ENCODE results near the gene GTPBP10.

GTPBP10 gene

GRCh38 chr7:90312745-90313144 is 33.8 kb upstream of the GTPBP10 start:
- DNase-seq = no peak
- H3K27me3 ChIP-seq (ENCODE audit: insufficient read depth, low read depth, severe bottlenecking) = no peaks in the 10 kb centered on the region
- H3K4me3 ChIP-seq (ENCODE audit: low read depth, low read length) = no peak overlapping the region
- no peak overlapping the region for H3K27ac ChIP-seq
- TF ChIP-seq, protein P1, sequence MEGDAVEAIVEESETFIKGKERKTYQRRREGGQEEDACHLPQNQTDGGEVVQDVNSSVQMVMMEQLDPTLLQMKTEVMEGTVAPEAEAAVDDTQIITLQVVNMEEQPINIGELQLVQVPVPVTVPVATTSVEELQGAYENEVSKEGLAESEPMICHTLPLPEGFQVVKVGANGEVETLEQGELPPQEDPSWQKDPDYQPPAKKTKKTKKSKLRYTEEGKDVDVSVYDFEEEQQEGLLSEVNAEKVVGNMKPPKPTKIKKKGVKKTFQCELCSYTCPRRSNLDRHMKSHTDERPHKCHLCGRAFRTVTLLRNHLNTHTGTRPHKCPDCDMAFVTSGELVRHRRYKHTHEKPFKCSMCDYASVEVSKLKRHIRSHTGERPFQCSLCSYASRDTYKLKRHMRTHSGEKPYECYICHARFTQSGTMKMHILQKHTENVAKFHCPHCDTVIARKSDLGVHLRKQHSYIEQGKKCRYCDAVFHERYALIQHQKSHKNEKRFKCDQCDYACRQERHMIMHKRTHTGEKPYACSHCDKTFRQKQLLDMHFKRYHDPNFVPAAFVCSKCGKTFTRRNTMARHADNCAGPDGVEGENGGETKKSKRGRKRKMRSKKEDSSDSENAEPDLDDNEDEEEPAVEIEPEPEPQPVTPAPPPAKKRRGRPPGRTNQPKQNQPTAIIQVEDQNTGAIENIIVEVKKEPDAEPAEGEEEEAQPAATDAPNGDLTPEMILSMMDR (IDR thresholded peaks at IDR 0.05; ENCODE audit: low read depth, low read length) = 0 out of 2 replicates have a peak, but pooled peaks have one; percentile 5
- no peaks in the 10 kb centered on the region for H3K9me3 ChIP-seq (ENCODE audit: severe bottlenecking)
- no peaks in the 10 kb centered on the region for H3K36me3 ChIP-seq

GRCh38 chr7:90313907-90314306 is 32.6 kb upstream of the GTPBP10 start:
- H3K27ac ChIP-seq = no peak overlapping the region
- TF ChIP-seq, protein P1 (IDR thresholded peaks at IDR 0.05; ENCODE audit: low read depth, low read length) = no peak
- no peaks in the 10 kb centered on the region for H3K9me3 ChIP-seq (ENCODE audit: severe bottlenecking)
- no peak for DNase-seq
- H3K36me3 ChIP-seq = no peaks in the 10 kb centered on the region
- no peak overlapping the region for H3K4me3 ChIP-seq (ENCODE audit: low read depth, low read length)
- H3K27me3 ChIP-seq (ENCODE audit: insufficient read depth, low read depth, severe bottlenecking) = no peaks in the 10 kb centered on the region

- no peak overlapping the region for H3K27ac ChIP-seq
- H3K9me3 ChIP-seq (ENCODE audit: severe bottlenecking) = no peaks in the 10 kb centered on the region
- H3K4me3 ChIP-seq (ENCODE audit: low read depth, low read length) = no peak overlapping the region
- no peaks in the 10 kb centered on the region for H3K36me3 ChIP-seq
- no peak for DNase-seq
- H3K27me3 ChIP-seq (ENCODE audit: insufficient read depth, low read depth, severe bottlenecking) = no peaks in the 10 kb centered on the region
- TF ChIP-seq, protein P1 (IDR thresholded peaks at IDR 0.05; ENCODE audit: low read depth, low read length) = no peak
Observed at GRCh38 chr7:90320014-90320413, 26.5 kb upstream of the GTPBP10 start.

- no peak overlapping the region for H3K27ac ChIP-seq
- TF ChIP-seq, protein P1 (IDR thresholded peaks at IDR 0.05; ENCODE audit: low read depth, low read length) = no peak
- H3K4me3 ChIP-seq (ENCODE audit: low read depth, low read length) = peak overlapping the region; percentile 23; the same call in 1 of the 2 replicates
- H3K9me3 ChIP-seq (ENCODE audit: severe bottlenecking) = no peaks in the 10 kb centered on the region
- H3K27me3 ChIP-seq (ENCODE audit: insufficient read depth, low read depth, severe bottlenecking) = no peaks in the 10 kb centered on the region
- H3K36me3 ChIP-seq = no peaks in the 10 kb centered on the region
- no peak for DNase-seq
Observed at GRCh38 chr7:90320418-90320800, 26.1 kb upstream of the GTPBP10 start.

DNA sequence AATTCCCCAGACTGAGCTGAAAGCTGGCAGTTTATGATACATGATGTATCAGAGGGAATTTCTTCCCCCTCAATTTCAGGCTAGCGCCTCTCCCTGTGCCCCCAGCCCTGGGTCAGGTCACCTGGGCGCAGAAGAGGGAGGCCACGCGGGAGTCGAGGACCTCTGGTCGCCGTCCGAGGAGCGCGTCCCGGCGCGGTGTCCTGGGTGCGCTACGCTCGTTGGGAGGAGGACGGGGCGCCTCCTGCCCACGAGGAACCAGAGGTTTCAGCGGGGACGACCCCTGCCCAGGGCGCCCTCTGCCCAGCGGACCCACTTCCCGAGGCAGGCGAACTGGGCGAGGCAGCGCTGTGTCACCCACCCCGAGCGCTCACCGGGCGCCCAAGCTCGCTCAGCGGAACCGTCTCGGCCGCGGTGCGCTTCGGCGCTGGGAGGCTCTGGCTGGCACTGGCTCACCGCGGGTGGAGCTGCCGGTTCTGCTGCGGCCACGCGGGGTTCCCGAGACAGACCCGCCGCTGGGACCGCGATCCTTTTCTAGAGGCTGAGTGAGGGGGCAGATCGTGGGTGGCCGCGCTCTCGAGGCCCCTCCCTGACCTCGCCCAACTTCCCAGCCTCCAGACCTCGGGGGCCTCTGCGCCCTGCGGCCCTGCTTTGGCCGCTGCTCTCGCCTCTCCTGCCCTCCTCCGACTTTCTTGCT is 25.6 kb upstream of the GTPBP10 start, which contains the start of gene FAM237B:
Gene FAM237B, minus strand, starts transcription at position 504 of the 694 bp plus-strand sequence. CDS start 1,556 bp downstream, outside the sequence.
- H3K27ac ChIP-seq = no peak within 1 kb of the TSS
- no peaks in the 10 kb centered on the region for H3K36me3 ChIP-seq
- peak within 1 kb of the TSS; percentile 23 for H3K4me3 ChIP-seq (ENCODE audit: low read depth, low read length)
- H3K27me3 ChIP-seq (ENCODE audit: insufficient read depth, low read depth, severe bottlenecking) = no peaks in the 10 kb centered on the region
- H3K9me3 ChIP-seq (ENCODE audit: severe bottlenecking) = no peaks in the 10 kb centered on the region
- no peak for DNase-seq
- TF ChIP-seq, protein P1 (IDR thresholded peaks at IDR 0.05; ENCODE audit: low read depth, low read length) = no peak

- TF ChIP-seq, protein P1 (IDR thresholded peaks at IDR 0.05; ENCODE audit: low read depth, low read length) = no peak
- no peak for DNase-seq
Observed at GRCh38 chr7:90322837-90323236, 23.7 kb upstream of the GTPBP10 start.

More at GRCh38 chr7:90322837-90323236, 23.7 kb upstream of the GTPBP10 start:
- no peaks in the 10 kb centered on the region for H3K36me3 ChIP-seq
- H3K27ac ChIP-seq = no peak overlapping the region
- no peak overlapping the region for H3K4me3 ChIP-seq (ENCODE audit: low read depth, low read length)
- H3K27me3 ChIP-seq (ENCODE audit: insufficient read depth, low read depth, severe bottlenecking) = no peaks in the 10 kb centered on the region
- no peaks in the 10 kb centered on the region for H3K9me3 ChIP-seq (ENCODE audit: severe bottlenecking)

All from WERI-Rb-1 (cell line).